Measurements from ENCODE around the gene DNAI1.
"Not testable (repeated sequence)": the region's sequence is repeated elsewhere in the genome, so short reads cannot be mapped to it uniquely, and the experiment has no call there.

DNAI1 gene
- 0 to 0.24 reads per million in 2 donors for total RNA-seq

- peak; percentile 99 for DNase-seq
Measured at GRCh38 chr9:34458013-34458958, at the start of gene DNAI1, which contains the start of gene FAM219A. Gene DNAI1, plus strand, starts transcription at chr9:34458805. Its CDS starts 201 bp downstream, at chr9:34459006. Gene FAM219A, minus strand, starts transcription at chr9:34458570. Its CDS starts 307 bp downstream, at chr9:34458263.

GRCh38 chr9:34409154-34409553, 49.5 kb upstream of the DNAI1 start:
- DNase-seq, result no peak

- no peak for DNase-seq
Measured at GRCh38 chr9:34412336-34412735, 46.3 kb upstream of the DNAI1 start.

GRCh38 chr9:34413231-34413852, 45.3 kb upstream of the DNAI1 start:
- peak; percentile 8 for DNase-seq

GRCh38 chr9:34417734-34418133, 40.9 kb upstream of the DNAI1 start:
- no peak for DNase-seq

GRCh38 chr9:34419716-34420504, 38.7 kb upstream of the DNAI1 start:
- no peak for DNase-seq

GRCh38 chr9:34426347-34427074, 32.1 kb upstream of the DNAI1 start:
- DNase-seq, result no peak

- DNase-seq, result no peak
Measured at GRCh38 chr9:34428325-34428958, 30.2 kb upstream of the DNAI1 start.

- DNase-seq, result no peak
Measured at GRCh38 chr9:34430843-34431437, 27.7 kb upstream of the DNAI1 start.

- DNase-seq, result no peak
Measured at GRCh38 chr9:34431667-34432066, 26.9 kb upstream of the DNAI1 start.

GRCh38 chr9:34437006-34437925, 21.3 kb upstream of the DNAI1 start:
- peak; percentile 37 for DNase-seq

- not testable (repeated sequence) for DNase-seq
Measured at GRCh38 chr9:34437926-34438307, 20.7 kb upstream of the DNAI1 start.

GRCh38 chr9:34438465-34438864, 20.1 kb upstream of the DNAI1 start:
- DNase-seq, result not testable (repeated sequence)

GRCh38 chr9:34440017-34440416, 18.6 kb upstream of the DNAI1 start:
- no peak for DNase-seq

- DNase-seq, result no peak
Measured at GRCh38 chr9:34442770-34443169, 15.8 kb upstream of the DNAI1 start.

- no peak for DNase-seq
Measured at GRCh38 chr9:34443533-34443932, 15.1 kb upstream of the DNAI1 start.

- DNase-seq, result no peak
Measured at GRCh38 chr9:34443976-34444375, 14.6 kb upstream of the DNAI1 start.

- DNase-seq, result no peak
Measured at GRCh38 chr9:34446468-34446891, 12.1 kb upstream of the DNAI1 start.

GRCh38 chr9:34446951-34447350, 11.7 kb upstream of the DNAI1 start:
- DNase-seq, result no peak

- no peak for DNase-seq
Measured at GRCh38 chr9:34450644-34451043, 8.0 kb upstream of the DNAI1 start.

Data from T-helper 9 cell (primary cell).